ENCODE measurements around the gene TUG1. TPM values are rescaled to one million over a fixed set of nuclear protein-coding genes. Genes with fewer than 3 reads are reported as not detected.

The TUG1 gene
- 100 to 1,000 TPM in 1 of 4 donors, 10 to 100 TPM in 3; 81.6 to 127 (median 92.9) TPM for total RNA-seq

DNA sequence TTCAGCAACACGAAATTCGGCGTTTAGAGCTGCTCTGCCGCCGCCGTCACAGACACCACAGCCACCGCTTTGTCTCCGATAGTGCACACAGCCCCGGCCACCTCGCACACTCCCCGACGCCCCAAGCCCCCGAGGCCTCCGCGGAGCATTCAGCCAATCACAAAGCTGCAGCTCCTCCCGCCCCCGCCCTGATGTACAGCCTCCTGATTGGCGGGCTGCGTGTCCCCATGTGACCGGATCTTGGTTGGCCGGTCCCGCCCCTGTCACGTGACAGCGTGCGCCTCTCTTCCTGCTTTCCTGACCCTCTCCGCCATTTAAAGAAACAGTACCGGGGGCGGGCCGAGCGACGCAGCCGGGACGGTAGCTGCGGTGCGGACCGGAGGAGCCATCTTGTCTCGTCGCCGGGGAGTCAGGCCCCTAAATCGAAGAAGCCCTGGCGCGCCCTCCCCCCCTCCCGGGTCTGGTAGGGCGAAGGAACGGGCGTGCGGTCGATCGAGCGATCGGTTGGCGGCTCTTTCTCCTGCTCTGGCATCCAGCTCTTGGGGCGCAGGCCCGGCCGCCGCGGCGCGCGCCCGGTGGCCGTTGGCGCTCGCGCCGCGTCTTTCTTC is at the start of gene TUG1:
TSS of gene TUG1 (plus strand) at position 342 of the 608 bp plus-strand sequence.
- H3K4me1 ChIP-seq = peaks cover 45 to 46% of the 10 kb centered on the region in 2 donors
- 0 to 1% methylated on average over 14 to 21 of the region's 67 CpGs for WGBS, 2 donors
- peak; percentile 99 for DNase-seq
- no peaks in the 10 kb centered on the region for H3K9me3 ChIP-seq
- H3K4me3 ChIP-seq (replicated peaks in 1 of 3) = peak within 1 kb of the TSS; percentile 38 to 92 (median 88)
- no peaks in the 10 kb centered on the region for H3K27me3 ChIP-seq
- H3K27ac ChIP-seq = peak within 1 kb of the TSS; percentile 83 to 93 (median 92)
- TF ChIP-seq, protein P1, sequence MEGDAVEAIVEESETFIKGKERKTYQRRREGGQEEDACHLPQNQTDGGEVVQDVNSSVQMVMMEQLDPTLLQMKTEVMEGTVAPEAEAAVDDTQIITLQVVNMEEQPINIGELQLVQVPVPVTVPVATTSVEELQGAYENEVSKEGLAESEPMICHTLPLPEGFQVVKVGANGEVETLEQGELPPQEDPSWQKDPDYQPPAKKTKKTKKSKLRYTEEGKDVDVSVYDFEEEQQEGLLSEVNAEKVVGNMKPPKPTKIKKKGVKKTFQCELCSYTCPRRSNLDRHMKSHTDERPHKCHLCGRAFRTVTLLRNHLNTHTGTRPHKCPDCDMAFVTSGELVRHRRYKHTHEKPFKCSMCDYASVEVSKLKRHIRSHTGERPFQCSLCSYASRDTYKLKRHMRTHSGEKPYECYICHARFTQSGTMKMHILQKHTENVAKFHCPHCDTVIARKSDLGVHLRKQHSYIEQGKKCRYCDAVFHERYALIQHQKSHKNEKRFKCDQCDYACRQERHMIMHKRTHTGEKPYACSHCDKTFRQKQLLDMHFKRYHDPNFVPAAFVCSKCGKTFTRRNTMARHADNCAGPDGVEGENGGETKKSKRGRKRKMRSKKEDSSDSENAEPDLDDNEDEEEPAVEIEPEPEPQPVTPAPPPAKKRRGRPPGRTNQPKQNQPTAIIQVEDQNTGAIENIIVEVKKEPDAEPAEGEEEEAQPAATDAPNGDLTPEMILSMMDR (IDR thresholded peaks at IDR 0.05) = no peak
- peak; percentile 41 to 81 for TF ChIP-seq POLR2A (IDR thresholded peaks at IDR 0.05)
- peaks cover 20 to 31% of the 10 kb centered on the region in 2 donors for H3K36me3 ChIP-seq
- intact Hi-C loops (cut with DNase I) = loop anchor here (5.0 kb wide), 1 partner anchor 118 kb away; no protein-coding TSS in a partner anchor

DNA sequence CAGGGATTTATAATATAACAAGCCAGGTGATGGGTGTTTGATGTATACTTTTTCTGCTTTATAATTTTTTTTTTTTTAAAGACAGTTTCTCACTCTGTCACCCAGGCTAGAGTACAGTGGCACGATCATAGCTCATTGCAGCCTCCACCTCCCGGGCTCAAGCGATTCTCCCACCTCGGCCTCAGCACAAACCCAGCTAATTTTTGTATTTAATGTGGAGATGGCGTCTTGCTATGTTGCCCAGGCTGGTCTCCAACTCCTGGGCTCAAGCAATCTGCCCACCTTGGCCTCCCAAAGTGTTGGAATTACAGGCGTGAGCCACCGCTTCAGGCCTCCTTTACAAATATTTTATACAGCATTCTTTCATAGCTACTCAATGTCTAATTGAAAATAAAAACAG is 49.1 kb upstream of the TUG1 start:
- no peaks in the 10 kb centered on the region for H3K36me3 ChIP-seq
- H3K4me1 ChIP-seq = no peaks in the 10 kb centered on the region
- no peaks in the 10 kb centered on the region for H3K9me3 ChIP-seq
- H3K4me3 ChIP-seq (replicated peaks in 1 of 3) = no peak overlapping the region
- no peak for DNase-seq
- no peaks in the 10 kb centered on the region for H3K27me3 ChIP-seq
- 82% methylated on average over 7 of the region's 7 CpGs for WGBS, 2 donors
- intact Hi-C loops (cut with DNase I) = loop anchor here (2.0 kb wide), 1 partner anchor 285 kb away; the partner anchor contains the start of gene SLC35E4
- H3K27ac ChIP-seq = no peak overlapping the region
- no peak for TF ChIP-seq POLR2A (IDR thresholded peaks at IDR 0.05)
- TF ChIP-seq, protein P1 (IDR thresholded peaks at IDR 0.05) = no peak

DNA sequence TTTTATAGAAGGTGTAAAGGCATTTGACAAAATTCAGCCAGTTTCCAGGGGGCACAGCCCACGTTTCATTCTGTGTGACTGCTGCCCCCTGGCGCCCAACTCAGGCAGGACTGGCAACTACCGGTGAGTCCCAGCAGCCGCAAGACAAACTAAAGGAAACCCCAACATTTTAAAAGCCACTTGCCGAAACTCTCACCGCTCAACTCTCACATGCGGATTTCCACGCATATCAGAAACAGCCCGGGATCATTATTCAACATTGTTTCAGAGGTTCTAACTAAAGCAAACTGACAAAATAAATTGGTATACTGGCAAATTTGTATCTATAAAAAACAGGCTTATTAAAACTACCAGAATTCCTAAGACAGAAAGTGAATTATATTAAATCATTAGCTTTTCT is 48.7 kb upstream of the TUG1 start:
- Histone ChIP-seq H3K27me3 (no peaks in the 10 kb centered on the region), H3K4me3 (replicated peaks in 1 of 3) (no peak overlapping the region), H3K36me3 (no peaks in the 10 kb centered on the region), H3K27ac (no peak overlapping the region), H3K4me1 (no peaks in the 10 kb centered on the region), H3K9me3 (no peaks in the 10 kb centered on the region)
- TF ChIP-seq, protein P1 (IDR thresholded peaks at IDR 0.05) = peak; percentile 57 to 91 (median 78)
- no peak for TF ChIP-seq POLR2A (IDR thresholded peaks at IDR 0.05)
- intact Hi-C loops (cut with DNase I) = loop anchor here (2.0 kb wide), 1 partner anchor 286 kb away; the partner anchor contains the start of gene SLC35E4
- 2 to 3% methylated on average over 9 of the region's 9 CpGs for WGBS, 2 donors
- DNase-seq = peak; percentile 75 to 83

DNA sequence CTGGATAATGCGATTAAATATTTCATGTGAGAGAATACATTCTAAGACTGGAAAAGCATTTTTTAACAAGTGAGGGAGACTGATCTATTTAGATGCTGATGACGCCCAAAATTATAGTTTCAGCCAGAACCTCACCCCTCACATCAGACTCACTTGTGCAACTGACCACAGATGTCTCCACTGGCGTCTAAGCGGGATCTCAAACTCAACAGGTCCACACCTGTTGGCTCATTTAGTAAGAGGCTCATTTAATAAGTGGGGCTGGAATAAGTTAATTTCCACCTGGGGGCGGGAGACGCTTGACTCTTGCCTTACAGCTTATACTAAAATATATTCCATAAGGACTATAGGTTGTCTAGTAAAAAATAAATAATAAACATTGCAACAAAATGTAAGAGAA is 48.0 kb upstream of the TUG1 start:
- H3K4me3 ChIP-seq (replicated peaks in 1 of 3) = peak overlapping the region in 1 of 3 donors; percentile 3
- 69 to 73% methylated on average over 6 of the region's 6 CpGs for WGBS, 2 donors
- TF ChIP-seq, protein P1 (IDR thresholded peaks at IDR 0.05) = no peak

DNA sequence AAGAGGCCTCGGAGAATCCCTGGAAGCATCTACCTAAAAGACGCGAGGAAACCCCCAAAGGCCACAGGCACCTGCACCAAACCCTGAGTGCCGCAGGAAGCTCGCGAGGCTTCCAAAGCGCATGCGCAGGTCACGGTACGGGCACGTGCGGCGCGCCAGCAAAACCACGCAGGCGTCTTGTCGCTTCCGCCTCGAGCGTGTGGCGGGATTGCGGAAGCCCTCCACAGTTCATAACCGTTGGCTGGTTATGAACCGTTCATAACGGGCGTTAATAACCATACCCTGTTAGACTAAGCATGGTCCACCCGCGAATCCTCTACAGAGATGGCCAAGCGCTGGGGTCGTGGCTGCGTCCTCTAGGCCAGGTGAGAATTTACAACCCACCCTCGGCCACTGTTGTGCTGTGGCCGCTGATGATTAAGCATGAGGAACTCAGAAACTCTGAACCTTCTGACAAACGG is 46.9 kb upstream of the TUG1 start:
- Histone ChIP-seq H3K4me3 (replicated peaks in 1 of 3) (peak overlapping the region in 1 of 3 donors; percentile 3), H3K4me1 (no peaks in the 10 kb centered on the region), H3K9me3 (no peaks in the 10 kb centered on the region), H3K27ac (no peak overlapping the region), H3K27me3 (no peaks in the 10 kb centered on the region), H3K36me3 (peaks cover under 1 to 13% of the 10 kb centered on the region in 2 donors)
- DNase-seq = peak; percentile 47 to 68
- intact Hi-C loops (cut with DNase I) = no loop called here
- 31 to 57% methylated on average over 27 to 34 of the region's 34 CpGs for WGBS, 2 donors
- TF ChIP-seq POLR2A (IDR thresholded peaks at IDR 0.05) = no peak
- TF ChIP-seq, protein P1 (IDR thresholded peaks at IDR 0.05) = no peak

More for the DNA sequence above, 48.0 kb upstream of the TUG1 start:
- no peaks in the 10 kb centered on the region for H3K27me3 ChIP-seq
- no peaks in the 10 kb centered on the region for H3K9me3 ChIP-seq
- no peak overlapping the region for H3K27ac ChIP-seq
- peaks cover 0 to 3% of the 10 kb centered on the region in 2 donors for H3K36me3 ChIP-seq
- DNase-seq = no peak
- intact Hi-C loops (cut with DNase I) = loop anchor here (2.0 kb wide), 1 partner anchor 286 kb away; the partner anchor contains the start of gene SLC35E4
- H3K4me1 ChIP-seq = no peaks in the 10 kb centered on the region
